Measurements from ENCODE around the gene C14orf180. TPM values are rescaled to one million over a fixed set of nuclear protein-coding genes. Genes with fewer than 3 reads are reported as not detected.
"Not testable (repeated sequence)": the region's sequence is repeated elsewhere in the genome, so short reads cannot be mapped to it uniquely, and the experiment has no call there.

C14orf180 gene
- polyA plus RNA-seq, 5 donors: 0.47 TPM; not detected in 4

- DNase-seq: no peak
Measured at GRCh38 chr14:104609666-104610065, 30.1 kb downstream of the C14orf180 start.

GRCh38 chr14:104610749-104611310 lies 31.3 kb downstream of the C14orf180 start:
- DNase-seq: no peak

DNA sequence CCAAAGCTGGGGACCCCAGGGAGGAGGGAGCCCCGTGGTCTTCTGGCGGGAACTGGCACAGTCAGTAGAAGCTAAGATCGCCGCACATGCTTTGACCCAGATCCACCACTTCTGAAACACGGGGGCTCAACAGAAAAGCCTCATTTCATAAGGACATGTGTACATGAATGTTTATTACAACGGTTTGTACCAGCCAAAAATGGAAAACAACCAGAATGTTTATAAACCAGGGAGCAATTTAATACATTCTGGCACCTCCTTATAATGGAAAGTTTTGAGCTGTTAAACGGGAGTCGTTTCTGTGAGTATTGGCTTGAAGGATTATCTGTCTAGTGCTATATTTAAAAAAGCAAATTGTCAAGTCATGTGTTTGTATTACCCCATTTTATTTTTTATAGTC lies 32.3 kb downstream of the C14orf180 start:
- no peak for DNase-seq

DNA sequence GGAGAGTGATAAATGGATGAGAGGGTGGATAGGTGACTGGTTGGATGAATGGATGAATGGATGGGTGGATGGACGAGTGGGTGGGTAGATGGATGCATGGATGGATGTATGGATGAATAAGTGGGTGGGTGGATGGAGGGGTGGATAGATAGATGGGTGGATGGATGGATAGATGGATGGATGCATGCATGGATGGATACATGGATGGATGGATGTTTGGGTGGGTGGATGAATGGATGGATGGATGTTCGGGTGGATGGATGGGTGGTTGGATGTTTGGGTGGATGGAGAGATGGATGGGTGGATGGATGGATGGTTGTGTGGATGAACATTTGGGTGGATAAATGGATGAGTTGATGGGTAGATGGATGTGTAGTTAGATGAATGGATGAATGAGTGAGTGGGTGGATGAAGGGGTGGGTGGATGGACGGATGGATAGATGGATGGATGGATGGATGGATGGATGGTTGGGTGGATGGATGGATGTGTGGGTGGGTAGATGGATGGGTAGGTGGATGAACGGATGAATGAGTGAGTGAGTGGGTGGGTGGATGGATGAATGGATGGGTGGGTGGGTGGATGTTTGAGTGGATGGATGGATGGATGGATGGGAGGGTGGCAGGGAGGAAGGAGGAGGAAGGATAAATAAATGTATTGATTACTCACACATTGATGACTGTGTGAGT lies 34.7 kb downstream of the C14orf180 start:
- DNase-seq: no peak

- no peak for DNase-seq
Measured at GRCh38 chr14:104624939-104625338, 45.4 kb downstream of the C14orf180 start.

GRCh38 chr14:104632781-104633180 lies 53.2 kb downstream of the C14orf180 start:
- no peak for DNase-seq

GRCh38 chr14:104633276-104634137 lies 53.9 kb downstream of the C14orf180 start:
- no peak for DNase-seq

- DNase-seq: no peak
Measured at GRCh38 chr14:104634138-104634760, 54.7 kb downstream of the C14orf180 start.

DNA sequence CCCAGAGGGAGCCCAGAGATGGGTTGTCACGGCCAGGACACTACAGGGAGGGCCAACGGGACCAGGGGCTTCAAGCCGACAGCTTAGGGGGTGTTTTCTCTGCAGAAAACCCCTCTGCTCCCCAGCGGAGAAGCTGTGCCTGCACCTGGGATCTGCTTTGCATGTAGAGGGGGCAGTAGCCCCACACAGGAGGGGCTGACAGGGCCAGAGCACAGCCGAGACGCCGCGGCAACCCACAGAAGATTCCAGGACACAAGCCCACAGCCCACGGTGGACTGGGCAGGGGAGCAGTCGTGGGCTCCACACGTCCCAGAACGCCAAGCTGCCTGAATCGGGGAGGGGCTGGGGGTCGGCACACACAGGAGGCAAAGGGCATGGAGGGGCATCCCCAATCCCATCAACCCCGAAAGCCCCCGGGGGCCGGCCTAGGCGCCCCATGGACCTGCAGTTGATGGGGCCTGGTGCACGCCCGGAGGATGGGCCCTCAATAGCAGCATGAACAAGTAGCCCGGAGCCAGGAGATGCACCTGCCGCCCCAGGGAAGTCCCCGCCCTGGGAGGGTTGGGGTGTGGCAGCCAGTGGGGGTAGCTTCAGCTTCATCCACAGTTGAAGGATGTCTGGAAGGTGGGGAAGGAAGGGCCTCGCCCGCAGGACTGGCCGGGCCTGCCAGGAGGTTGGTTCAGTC lies 55.5 kb downstream of the C14orf180 start:
- DNase-seq: no peak

DNA sequence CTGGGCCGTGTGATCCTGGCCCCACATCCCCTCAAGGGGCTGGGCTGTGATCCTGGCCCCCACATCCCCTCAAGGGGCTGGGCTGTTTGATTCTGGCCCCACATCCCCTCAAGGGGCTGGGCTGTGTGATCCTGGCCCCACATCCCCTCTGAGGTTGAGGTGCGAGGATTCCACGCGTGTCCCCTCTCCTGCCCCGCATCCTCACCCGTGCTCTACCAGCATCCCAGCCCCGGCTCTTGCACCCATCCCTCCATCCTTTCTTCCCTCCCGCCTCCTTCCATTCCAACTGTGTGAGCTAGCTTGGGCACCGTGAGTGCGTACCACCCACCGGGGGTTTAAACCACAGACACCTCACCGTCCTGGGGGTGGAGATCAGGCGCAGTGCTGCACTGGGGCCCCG lies 56.2 kb downstream of the C14orf180 start:
- DNase-seq: no peak

- DNase-seq: no peak
Measured at GRCh38 chr14:104636131-104636530, 56.6 kb downstream of the C14orf180 start.

DNA sequence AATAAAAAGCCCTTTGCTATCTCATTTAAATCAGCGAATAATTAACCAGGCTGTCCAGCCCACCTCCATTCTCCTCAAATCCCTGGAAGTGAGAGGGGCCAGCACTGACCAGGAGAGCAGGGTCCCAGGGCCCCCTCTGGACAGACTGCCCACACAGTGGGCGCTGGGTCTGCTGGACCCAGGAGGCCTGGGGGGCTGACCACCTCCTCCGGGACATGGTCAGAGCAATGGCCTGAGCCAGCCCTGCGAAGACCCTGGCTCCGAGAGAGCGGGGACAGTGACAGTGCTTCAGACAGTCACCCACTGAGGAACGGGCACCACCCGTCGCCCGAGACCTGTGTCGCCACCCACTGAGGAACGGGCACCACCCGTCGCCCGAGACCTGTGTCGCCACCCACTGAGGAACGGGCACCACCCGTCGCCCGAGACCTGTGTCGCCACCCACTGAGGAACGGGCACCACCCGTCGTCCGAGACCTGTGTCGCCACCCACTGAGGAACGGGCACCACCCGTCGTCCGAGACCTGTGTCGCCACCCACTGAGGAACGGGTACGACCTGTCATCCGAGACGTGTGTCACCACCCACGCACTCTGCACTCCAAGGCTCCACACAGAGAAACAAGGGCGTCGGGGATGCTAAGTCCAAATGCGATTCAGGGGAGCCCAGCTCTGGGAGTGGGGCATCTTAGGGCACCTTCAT lies 57.4 kb downstream of the C14orf180 start:
- DNase-seq: not testable (repeated sequence)

DNA sequence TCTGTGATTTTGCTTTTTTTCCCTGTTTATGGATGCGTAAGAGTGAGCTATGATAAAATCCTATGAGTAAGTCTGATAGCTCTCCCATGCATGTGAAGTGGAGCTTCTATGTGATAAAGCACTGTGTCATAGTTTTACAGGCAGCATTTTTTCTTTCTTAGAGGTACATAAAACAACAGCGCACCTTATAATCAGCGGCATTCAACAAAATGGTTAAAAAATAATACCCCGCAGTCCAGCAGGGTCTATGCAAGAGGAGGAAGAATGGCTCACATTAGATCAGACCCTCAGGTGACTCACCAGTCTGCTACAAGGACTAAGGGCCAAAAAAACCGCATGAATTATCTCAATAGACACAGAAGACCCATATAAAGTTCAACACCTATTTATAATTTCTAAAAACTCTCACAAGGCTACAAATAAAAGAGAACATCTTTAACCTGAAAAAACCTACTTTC lies 58.0 kb downstream of the C14orf180 start:
- DNase-seq: no peak

DNA sequence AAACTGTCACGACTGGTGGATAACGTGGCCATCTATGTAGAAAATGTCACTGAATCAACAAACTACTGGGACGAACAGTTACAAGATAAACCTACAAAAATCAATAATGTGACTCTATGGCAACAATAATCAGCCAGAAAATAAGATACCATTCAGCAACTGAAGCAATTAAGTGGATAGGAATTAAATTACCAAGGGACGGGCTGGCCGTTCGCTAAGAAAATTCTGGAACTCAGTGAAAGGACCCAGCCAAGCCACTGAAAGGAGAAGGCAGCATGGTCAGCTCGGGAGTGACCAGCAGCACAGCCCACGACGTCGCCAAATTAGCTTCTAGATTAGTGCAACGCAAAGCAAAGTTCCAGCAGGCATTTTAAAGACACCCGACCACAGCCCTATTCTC lies 58.6 kb downstream of the C14orf180 start:
- DNase-seq: no peak

- no peak for DNase-seq
Measured at GRCh38 chr14:104638927-104639450, 59.4 kb downstream of the C14orf180 start.

- no peak for DNase-seq
Measured at GRCh38 chr14:104639471-104639870, 59.9 kb downstream of the C14orf180 start.
